ENCODE data around the gene RBX1.
A peak's percentile ranks its signal among the peaks of the same experiment; 100 is the strongest.
"Not testable (repeated sequence)": the region's sequence is repeated elsewhere in the genome, so short reads cannot be mapped to it uniquely, and the experiment has no call there.

Gene RBX1

DNA sequence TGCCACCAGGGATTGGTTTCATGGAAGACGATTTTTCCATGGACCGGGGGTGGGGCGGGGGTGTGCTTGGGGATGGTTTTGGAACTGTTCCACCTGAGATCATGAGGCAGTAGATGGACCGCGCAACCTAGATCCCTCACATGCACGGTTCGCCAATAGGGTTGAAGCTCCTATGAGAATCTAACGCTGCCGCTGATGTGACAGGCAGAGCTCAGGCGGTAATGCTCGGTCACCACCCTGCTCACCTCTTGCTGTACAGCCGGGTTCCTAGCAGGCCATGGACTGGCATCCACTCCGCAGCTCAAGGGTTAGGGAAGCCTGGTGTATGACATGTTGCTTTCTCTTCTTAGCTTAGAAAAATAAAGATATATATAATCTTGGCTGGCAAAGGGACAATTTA, 22.0 kb downstream of the RBX1 start:
- no peak for DNase-seq

DNA sequence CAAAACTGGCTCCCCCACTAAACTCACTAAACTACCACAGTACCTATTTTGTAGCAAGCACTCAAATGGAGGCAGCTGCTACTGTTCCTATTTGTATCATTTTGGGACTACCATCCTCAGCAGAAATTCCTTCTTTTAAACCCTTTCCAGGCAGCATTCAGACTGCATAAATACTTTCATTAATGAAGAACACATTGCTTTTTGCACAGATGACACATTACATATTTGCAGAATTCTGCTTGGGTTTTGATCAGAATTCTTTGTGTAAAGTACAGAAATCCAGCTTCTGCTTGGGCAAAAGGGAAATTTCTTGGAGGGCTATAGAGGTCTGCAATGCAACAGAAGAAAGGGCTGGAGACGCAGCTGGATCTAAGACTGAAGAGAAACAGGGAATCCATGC, 24.2 kb downstream of the RBX1 start:
- DNase-seq: no peak

DNA sequence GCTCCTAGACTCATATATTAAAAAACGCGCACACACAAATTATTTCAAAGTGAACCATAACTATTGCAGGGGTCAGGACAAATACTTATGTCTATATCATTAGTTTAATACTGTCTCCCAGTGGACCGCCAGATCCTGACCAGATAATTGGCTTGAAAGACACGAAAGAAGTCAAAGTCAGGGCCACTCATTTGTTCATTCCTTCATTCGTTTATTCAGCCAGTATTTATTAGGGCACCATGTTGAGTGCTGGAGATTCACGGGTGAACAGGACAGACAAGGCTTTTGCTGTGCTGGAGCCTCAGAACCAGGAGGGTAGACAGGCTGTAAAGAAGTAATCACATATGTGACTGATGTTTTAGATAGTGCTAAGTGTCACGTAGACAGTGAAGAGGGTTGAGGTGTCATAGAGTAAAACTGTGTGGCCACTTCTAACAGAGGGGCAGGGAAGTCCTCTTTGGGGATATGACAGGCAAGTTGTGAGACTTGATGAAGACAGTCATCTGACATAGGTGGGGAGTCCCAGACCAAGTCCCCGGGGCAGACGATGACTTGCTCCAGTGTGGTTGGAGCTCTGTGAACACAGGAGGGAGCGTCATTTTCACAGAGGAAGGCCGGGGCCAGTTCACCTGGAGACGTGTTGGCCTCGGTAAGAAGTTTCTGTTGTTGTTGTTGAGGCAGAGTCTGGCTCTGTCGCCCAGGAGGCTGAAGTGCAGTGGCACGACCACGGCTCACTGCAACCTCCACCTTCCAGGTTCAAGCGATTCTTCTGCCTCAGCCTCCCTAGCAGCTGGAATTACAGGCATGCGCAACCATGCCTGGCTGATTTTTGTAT, 25.9 kb downstream of the RBX1 start:
- DNase-seq: no peak

DNA sequence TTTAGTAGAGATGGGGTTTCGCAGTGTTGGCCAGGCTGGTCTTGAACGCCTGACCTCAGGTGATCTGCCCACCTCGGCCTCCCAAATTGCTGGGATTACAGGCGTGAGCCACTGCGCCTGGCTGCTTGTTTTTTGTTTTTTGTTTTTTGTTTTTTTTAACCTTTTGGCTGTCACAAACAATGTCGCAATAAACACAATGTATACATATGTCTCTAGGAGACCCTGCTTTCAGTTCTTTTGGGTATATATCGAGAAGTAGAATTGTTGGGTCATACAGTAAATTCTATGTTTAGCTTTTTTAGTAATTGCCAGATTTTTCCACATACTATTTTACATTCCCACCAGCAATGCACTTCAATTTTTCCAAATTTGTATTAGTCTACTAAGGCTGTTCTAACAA, 28.0 kb downstream of the RBX1 start:
- DNase-seq: no peak

DNA sequence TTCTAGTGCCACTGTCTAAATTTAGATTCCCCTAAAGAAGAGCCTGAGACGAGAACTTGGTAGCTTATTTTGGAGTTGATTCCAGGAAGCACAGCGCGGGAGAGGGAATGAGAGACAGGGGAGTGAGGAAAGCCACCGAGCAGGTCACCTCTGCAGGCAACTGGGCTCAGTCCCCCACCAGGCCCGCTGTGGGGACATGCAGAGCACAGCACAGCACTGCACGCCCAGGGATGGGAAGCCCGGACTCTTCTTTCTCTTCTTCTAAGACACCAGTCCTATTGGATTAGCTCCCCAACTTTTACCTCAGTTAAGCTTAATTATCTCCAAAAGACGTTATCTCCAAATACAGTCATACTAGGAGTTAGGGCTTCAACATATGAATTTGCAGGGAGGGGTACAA, 28.7 kb downstream of the RBX1 start:
- no peak for DNase-seq

DNA sequence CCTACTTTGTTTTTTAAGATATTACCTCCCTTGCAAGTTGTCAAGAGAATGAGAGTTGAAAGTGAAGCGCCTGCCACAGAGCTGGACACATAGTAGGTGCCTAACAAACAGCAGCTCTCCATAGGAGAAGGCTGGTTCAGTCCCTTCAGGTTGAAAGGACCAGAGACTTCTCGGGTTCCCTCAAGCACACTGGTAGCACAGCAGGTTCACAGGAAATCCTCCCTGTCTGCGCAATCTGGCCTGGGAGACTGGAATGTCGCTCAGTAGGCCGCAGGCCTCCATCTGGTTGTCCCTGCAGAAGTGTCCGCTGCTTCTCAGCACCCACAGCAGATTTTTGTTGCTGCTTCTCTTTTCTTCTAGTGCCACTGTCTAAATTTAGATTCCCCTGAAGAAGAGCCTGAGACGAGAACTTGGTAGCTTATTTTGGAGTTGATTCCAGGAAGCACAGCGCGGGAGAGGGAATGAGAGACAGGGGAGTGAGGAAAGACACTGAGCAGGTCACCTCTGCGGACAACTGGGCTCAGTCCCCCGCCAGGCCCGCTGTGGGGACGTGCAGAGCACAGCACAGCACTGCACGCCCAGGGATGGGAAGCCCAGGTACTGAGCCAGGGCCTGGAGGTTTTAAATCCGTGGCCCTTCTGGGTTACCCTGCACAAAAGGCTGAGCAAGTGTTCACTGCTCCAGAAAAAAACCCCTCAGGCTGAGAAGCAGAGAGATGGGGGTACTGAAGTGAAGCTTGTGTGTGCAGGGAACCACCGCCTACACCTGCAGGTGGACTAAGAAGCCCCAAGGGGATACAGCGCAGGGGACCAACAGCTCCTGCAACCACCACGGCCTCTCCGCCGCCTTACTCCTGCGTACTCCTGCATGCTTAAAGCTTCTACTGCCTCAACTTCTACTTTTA, 31.6 kb downstream of the RBX1 start:
- DNase-seq: no peak

DNA sequence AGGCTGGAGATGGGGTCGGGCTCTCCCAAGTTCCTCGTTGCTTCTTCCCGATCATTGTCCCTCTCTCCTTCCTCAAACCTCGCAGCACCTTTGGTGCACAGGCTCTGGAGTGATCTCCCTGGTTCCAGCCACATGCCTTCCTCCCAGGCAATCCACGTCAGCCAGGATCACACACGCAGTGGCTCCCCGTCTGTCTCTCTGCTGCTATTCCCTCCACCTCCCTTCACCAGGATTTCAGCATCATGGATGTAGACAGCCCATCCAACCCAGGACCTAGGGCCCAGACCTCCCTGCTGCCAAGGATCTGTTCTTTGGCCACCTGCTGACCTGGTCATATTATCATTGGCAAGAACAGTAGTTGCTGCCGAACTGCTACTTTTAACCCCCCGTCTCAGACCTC, 40.1 kb downstream of the RBX1 start:
- DNase-seq: no peak

DNA sequence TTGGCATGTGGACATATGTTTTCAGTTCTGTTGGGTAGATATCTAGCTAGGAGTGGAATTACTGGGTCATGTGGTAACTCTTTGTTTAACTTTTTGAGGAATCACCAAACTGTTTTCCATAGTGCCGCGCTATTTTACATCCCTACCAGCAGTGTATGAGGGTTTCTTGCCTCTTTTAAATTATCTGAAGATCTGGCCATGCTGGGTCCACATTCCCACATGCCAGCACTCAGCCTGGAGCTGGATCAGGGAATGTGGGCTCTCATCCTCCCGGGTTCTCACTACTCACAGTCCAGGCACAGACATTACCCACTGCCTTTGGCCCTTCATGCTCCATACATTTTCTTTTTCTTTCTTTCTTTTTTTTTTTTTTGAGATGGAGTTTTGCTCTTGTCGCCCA, 44.6 kb downstream of the RBX1 start:
- DNase-seq: no peak

DNA sequence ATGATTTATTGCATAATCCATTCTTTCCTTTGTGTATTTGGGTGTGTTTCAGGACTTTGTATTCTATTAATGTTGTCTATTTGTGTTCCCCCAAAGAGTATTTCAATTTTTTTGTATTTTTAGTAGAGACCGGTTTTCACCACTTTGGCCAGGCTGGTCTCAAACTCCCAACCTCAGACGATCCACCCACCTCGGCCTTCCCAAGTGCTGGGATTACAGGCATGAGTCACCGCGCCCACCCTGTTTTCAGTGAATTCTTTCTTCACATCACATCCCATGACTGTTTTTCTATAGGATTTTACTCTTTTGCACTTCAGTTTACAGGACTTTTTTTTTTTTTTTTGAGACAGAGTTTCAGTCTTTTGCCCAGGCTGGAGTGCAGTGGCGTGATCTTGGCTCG, 46.3 kb downstream of the RBX1 start:
- peak; percentile 26 for DNase-seq

DNA sequence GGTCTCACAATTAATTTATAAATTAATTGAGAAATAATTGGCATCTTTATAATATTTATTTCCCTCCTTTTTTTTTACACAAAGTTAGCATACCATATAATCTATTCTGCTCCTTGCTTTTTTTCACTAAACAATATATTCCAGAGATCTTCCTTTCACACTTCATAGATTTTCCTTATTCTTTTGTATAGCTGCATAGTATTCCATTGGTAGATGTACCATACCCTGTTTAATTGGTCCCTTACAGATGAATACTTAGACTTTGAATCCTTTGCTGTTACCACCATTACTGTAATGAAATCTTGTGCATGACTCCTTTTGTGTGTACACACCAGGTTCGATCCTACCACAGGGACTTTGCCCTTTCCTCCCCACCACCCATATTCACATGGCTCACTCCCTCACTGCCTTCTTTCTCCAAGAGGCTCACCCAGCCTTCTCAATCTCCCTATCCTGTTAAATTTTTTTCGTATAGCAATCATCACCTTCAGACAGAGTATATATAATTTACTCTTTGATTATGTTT, 48.9 kb downstream of the RBX1 start:
- no peak for DNase-seq

DNA sequence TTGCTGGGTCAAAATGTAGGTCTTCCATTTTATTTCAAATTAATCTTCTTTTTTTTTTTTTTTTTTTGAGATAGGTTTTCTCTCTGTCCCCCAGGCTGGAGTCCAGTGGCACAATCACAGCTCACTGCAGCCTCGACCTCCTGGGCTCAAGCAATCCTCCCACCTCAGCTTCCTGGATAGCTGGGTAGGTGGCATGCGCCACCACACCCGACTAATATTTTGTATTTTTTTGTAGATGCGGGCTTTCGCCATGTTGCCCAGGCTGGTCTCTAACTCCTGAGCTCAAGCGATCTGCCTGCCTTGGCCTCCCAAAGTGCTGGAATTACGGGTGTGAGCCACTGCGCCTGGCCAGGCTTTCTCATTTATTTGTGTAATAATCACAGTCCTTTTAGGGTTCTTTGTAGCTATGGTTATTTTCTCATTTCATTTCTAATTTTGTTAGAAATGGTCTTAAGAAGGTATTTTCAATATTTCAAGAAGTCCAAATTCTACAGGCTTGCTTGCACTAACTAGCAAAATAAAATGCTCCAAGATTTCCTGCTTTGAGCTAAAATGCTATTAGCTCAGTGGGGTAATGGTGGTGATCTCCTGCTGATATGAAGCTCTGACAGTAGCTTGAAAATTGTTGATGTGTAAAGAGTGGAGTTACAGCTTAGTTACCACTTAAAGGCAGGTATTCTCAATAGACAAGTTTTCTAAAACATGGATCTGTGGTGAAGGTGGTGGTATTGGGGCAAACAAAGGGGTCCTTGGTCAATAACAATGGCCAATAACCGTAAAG, 50.0 kb downstream of the RBX1 start:
- DNase-seq: no peak

DNA sequence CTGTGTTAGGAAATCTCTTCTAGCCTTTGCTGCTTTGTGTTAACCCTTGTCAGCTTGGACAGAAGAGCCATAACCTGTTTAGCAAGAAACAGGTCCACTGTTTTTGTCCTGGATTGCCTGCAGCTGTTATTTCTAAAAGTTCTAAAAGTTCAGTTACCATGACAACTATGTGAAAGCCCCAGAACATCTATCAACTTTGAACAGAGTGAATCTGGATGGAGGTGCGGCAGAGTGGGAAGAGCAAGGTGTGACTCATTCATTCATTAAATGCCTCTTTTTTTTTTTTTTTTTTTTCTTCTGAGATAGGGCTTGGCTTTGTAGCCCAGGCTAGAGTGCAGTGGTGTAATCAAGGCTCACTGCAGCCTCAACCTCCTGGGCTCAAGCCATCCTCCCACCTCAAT, 50.5 kb downstream of the RBX1 start:
- DNase-seq: no peak

DNA sequence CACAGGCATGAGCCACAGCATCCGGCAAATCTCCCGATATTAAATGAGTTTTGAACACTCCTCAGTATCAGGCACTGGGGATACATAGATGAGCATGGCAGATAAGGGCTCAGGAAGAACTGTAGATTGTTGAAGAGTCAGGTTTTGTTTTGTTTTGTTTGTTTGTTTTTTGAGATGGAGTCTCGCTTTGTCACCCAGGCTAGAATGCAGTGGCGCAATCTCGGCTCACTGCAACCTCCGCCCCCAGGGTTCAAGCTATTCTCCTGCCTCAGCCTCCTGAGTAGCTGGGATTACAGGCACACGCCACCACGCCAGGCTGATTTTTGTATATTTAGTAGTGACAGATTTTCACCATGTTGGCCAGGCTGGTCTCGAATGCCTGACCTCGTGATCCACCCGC, 51.2 kb downstream of the RBX1 start:
- not testable (repeated sequence) for DNase-seq

DNA sequence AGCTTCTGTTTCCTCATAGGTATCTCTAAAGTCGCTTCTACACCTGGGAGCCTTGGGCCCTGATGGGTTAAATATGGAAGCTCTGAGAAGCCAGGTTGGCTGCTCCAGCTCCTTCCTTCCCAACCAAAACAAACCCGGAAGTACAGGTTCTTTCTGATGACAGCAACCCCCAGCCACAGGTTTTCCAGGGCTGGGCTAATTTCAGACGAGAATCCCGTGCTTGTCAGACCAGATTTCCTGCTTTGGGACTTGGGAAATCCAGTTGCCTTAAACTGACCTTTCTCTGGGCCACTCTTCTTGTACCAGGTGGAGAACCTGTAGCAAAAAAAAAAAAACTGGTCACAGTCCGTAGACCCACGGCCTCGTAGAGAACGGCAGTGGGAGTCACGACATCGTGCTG, 51.9 kb downstream of the RBX1 start:
- no peak for DNase-seq

DNA sequence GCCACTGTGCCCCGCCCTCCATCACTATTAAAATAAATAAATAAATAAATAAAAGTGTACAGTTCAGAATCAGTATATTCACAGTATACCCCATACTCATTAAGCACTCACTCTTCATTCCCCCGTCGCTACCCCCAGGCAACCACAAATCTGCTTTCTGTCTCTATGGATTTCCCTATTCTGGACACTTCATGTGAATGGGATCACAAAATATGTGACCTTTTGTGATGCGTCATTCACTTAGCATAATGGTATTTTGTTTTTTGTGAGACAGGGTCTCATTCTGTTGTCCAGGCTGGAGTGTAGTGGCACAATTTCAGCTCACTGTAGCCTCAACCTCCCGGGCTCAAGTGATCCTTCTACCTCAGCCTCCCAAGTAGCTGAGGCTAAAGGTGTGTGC, 52.8 kb downstream of the RBX1 start:
- DNase-seq: no peak

DNA sequence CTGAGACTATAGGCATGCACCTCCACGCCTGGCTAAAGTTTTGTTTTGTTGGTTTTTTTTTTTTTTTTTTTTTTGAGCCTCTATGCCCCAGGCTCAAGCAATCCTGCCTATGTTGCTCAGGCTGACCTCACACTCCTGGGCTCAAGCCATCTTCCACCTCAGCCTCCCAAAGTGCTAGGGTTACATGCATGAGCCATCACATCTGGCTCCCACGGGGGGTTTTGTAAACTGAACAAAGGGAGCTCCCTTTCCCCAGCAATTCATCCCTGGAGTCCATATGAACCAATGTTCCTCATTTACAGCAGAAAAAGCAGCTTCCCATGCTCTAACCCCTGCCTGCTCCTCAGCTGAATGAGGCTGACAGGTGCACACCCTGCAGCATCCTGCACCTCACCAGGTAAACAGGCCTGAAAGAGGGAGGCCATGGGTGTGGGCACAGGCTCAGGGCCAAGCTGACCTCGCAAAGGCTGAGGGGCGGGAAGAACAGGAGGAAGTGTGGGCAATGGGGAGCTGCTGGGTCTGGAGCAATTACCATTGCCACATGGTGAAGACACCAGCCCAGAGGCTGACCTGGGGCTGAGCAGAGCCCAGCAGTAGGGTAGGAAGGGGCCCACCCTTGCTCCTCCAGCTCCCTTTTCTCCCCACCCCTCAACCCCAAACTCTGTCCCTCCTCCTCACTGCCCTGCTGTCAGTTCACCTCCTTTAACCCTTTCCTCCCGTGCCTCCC, 58.2 kb downstream of the RBX1 start:
- peak; percentile 53 for DNase-seq

DNA sequence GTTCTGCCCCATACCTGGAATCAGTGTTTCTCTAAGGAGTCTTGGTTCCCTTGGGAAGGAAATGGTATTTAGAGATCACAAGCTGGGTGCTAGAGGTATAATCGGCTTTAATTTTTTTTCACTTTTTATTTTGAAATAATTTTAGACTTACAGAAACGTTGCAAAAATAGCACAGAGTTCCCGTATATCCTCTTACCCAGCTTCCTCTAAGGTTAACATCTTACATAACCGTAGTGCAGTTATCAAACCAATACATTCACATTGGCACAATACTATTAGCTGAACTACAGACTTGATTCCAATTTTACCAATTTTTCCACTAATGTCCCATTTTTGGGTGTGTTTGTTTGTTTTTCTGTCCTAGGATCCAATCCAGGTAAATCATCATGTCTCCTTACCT, 63.8 kb downstream of the RBX1 start:
- no peak for DNase-seq

DNA sequence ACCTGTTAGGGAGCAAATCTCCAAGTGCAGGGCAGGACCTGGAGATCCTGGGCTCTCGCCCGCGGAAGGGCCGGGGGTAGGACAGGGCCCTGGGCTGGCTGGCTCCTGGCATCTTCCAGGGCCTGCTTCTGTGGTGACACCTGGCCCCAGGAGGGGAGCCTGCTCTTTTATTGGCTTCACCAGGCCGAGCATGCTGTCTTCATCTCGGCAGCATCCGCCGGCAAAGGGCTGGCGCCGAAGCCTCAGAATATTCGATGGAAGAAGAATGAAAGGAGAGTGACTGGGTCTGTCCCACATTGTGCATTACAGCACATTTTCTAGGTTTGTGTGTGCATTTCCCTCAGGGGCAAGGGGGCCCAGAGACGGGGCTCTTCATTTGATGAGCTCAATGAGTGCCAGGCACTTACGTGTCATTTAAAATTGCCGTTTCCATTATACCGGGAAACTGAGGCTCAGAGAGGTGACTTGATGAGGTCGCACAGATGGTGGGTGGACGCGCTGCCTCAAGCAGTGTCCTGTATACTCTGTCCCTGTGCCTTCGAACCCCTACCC, 70.0 kb downstream of the RBX1 start:
- DNase-seq: no peak

DNA sequence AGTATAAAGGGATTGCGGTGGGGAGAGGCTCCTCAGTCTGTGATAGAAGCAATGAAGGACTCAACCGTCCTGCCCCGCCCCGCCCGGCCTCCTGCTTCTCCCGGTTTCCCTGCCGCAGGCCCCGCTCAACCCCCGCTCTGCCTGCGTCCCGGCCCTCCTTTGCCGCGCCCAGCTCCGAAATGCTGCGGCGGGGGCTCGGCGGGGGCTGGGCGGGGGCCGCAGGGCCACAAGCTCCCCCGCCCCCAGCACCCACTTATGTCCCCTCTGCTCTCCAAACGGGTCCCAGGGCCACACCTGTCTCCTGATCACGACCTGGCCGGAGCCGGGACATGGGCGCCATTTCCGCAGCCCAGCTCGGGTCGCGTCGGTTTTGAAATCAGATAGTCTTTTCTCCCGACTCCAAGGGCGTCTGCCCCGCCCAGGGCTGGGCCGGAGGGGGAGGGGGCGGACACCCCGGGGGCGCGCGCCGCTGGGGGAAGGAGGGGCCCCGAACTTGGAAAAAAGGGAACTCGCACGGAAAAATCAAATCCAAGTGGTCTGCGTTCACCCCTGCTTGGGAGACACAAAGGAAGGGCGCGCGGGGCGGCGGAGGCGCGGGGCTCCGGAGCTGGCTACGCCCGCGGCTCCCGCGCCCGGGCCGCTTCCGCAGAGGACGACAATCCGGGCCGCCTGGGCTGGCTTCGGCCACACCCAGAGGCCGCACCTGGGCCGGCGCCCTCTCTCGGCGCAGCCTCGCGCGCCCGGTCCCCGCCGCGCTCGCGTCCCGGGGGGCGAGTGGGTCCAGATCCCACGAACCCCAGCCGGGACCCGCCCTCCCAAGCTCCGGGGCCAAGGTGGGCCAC, 70.7 kb downstream of the RBX1 start:
- DNase-seq: peak; percentile 82

DNA sequence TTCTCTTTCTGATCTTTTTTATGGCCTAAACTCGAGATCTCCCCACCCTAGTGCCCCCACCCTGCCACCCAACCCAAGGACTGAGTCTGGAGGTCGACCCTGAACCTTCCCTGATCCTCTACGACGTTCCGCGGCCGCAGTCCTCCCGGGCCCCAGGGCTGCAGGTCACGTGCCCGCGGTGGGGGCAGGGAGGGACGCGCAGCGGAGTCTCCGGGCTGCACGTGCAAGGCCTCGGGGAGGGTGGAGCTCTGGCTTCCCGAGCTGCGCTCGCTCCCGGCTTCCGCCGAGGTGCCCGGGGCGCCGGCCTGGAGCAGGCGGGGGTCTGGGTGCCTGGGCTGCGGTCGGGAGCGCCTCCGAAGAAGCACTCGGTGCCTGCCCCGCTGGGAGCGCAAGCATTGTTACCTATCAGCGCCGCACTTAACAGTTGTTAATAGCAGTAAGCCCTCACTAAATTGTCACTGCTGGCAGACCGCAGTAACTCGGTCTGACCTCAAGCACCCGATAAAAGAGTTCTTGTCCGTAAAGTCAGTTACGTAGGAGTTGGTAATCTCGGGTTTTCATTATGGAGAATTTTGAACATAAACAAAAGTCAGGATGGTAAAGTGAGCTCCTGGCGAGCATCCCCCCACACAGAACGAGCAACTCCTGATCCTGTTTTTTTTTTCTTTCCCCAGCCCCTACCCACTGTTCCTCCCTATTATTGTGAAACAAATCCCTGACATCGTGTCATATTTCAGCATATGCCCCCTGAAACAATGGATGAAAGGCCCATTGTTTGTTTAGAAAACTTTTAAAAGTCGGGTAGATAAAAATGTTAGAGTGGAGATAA, 71.5 kb downstream of the RBX1 start:
- peak; percentile 82 for DNase-seq

Measured in inflammatory macrophage treated with lipopolysaccharide for 4 hours (primary cell).